Glomerular endothelial cell (primary cell): ENCODE results near the gene TBC1D20. TPM values are rescaled to one million over a fixed set of nuclear protein-coding genes. Genes with fewer than 3 reads are reported as not detected.

ENCODE experiments used
- DNase-seq: peaks from one replicate; pipeline ENCODE4 v3.0.0-alpha.2; 2011; ENCODE audit warnings: low read depth, low spot score; ENCODE audit errors: extremely low read depth
- total RNA-seq: library from RNA; depleted of rRNA; stranded (reverse); fragments of >200 nt; gene quantifications from 2 replicates; pipeline ENCODE4 v1.2.3, GENCODE V29; 2015

TBC1D20 gene
- total RNA-seq, 1 donor from 2014 or later: 40.8 TPM

DNA sequence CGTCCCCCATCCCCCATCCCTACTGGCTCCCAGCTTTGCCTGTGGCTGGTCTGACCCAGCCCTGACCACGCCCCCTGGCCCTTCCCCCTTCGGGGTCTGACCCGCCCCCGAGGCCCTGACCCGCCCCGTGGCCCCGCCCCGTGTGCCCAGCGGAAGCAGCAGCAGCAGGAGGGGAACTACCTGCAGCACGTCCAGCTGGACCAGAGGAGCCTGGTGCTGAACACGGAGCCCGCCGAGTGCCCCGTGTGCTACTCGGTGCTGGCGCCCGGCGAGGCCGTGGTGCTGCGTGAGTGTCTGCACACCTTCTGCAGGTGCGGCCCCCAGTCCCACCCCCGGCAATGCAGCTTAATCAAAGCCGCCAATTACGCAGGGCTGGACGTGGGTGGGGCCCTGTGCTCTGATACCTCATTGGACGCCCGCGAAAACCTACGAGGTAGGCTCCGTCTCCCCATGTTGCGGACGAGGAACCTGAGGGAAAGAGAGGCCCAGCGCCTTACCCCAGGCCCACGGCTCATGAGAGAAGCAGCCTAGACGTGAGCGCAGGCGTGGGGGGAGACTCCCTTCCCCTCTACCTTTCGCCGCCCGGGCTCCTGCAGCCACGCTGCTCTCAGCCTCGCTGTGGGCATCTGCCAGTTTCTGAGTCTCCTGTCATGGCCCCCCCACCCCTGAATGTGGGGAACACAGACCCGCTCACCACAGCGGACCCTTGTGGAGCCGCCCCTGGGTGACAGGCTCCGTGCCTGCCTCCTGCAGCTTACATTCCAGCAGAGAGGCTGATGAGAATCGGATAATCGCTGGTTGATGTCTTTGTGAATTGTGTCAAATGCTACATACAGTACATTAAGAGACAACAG, 41.4 kb downstream of the TBC1D20 start:
- DNase-seq: no peak

DNA sequence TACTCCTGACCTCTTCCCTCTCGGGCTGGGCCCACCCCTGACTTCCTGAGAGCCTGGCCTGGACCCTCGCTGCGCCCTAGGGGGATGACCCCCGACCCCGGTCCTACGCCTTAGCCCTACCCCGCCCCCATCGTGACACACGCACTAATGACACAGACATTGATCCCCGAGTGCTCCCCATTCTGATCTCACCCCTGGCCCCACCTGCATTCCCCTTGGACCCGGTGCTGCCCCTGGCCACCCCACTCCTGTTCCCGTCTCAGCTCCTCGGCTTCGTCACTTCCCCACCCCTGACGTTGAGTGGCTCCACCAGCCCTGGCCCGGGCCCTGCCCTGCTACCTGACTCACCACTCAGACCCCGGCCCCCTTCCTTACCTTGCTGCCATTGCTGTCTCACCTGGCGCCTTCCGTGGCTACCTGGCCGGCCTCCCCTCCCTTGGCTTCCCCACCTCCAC, 42.1 kb downstream of the TBC1D20 start:
- DNase-seq: no peak

DNA sequence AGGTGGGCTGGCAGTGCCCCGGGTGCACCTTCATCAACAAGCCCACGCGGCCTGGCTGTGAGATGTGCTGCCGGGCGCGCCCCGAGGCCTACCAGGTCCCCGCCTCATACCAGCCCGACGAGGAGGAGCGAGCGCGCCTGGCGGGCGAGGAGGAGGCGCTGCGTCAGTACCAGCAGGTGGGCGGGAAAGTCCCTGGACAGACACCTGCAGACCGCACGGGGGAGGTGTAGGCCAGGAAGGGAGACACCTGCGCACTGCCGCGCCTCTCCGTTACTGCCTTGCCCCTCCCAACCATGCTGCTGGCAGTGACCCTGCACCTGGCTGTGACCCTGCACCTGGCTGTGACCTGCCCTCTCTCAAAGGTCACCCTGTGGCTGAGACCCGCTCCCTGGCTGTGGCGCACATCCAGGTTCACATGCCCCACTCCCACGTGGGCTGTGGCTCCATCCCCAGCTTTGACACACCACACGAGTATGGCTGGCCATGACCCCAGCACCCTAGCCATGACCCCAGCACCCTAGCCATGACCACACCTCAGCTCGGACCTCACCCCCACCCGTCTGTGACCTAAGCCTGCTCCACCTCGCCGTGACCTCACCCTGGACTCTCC, 42.7 kb downstream of the TBC1D20 start:
- DNase-seq: no peak

DNA sequence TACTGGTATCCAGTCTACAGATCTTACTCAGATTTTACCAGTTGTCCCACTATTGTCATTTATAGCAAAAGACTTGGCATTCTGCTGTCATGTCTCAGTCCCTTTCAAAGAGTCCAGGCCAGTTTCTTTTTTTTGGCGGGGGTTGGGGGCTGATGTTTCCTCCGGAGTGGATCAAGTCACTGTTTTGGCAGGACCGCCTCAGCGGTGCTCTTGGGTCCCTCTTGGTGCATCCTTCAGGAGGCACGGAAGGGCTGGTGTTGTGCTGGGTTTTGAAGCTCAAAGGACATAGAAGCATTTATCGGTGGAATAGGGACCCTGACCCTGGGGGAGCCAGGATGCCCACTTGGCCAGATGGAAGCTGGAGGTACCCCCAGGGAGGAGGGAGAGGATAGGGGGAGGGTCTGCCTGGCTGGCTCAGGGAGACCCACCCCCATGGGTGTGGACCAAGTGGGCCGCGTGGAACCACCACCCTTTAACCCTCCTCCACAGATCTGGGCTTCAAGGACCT, 43.4 kb downstream of the TBC1D20 start:
- no peak for DNase-seq

DNA sequence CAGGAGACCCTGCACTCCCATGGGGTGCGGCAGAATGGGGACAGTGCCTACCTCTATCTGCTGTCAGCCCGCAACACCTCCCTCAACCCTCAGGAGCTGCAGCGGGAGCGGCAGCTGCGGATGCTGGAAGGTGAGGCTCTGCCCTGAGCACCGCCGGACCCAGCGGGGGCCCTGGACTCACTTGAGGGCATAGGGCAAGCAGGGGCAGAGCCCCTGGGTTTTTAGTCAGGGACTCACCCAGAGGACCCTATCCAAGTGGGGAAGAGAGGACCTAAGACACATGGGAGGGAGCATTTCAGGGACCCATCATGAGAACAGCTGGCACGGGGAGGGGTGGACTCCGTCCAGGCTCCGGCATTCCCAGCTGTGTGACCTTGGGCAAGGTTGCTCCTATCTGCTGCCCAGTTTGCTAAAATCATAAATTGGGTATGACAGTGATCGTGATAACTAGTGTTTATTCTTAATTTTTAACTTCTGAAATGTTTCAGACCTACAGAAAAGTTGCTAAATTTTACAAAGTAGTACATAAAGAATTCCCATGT, 44.5 kb downstream of the TBC1D20 start:
- DNase-seq: no peak

DNA sequence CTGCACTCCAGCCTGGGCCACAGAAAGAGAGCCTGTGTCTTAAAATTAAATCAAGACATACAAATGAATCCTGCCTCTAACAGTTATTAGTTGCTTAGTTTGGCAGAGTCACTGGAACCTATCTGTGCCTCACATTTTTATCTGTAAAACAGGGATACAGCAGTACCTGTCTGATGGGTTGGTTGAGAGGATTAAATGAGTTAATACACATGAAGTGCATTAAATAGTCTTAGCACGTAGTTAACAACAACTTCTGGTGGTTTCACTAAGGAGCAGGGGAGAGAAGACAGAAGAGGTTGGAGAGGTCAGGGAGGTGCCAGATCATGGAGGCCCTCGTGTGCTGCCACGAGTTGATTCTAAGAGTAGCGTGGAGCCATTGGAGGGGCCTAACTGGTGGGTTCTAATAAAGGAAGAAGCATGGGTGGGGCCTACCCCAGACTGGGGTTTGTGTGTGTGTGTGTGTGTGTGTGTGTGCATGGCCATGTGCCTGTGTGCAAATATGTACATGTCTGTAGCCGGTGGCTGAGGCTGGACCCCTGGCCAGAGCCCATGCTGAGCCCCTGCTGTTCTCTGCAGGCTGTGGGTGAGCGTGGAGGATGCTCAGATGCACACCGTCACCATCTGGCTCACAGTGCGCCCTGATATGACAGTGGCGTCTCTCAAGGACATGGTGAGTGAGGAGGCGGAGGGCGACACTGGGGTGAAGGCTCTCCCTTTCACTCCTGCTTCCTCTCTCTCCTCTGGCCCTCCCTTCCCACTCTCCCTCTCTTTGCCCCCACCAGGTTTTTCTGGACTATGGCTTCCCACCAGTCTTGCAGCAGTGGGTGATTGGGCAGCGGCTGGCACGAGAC, 45.2 kb downstream of the TBC1D20 start:
- DNase-seq: no peak

DNA sequence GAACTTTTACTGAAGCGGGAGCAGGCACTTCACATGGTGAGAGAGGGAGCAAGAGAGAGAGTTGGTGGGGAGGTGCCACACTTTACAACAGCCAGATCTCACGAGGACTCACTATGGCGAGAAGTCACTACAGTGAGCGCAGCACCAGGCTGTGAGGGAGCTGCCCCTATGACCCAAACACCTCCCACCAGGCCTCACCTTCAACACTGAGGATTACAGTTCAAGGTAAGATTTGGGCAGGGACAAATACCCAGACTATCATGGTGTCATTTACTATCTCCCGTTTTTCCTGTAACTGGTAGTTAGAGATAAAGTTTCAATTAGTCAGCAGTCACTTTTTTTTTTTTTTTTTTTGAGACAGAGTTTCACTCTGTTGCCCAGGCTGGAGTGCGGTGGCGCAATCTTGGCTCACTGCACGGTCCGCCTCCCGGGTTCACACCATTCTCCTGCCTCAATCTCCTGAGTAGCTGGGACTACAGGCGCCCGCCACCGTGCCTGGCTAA, 46.5 kb downstream of the TBC1D20 start:
- no peak for DNase-seq

DNA sequence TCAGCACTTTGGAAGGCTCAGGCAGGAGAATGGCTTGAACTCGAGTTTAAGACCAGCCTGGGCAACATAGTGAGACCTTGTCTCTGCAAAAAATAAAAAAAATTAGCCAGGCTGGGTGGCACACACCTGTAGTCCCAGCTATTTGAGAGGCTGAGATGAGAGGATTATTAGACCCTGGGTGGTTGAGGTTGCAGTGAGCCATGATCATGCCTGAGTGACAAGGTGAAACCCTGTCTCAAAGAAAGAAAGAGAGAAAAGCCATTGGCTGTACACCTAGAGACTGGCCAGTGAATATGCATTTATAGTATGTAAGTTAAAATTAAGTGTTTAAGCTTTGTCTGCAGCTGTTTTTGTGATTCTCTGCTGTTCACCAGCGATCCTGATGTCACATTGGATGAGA, 48.2 kb downstream of the TBC1D20 start:
- no peak for DNase-seq

DNA sequence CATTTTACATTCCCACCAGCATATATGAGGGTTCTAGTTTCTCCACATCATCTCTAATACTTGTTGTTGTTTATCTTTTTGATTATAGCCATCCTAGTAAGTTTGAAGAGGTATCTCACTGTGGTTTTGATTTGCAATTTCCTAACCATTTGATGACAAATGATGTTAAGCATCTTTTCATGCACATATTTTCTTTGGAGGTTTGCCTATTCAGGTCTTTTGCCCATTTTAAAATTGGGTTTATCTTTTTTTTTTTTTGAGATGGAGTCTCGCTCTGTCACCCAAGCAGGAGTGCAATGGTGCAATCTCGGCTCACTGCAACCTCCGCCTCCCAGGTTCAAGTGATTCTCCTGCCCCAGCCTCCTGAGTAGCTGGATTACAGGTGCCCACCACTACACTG, 50.3 kb downstream of the TBC1D20 start:
- DNase-seq: no peak

DNA sequence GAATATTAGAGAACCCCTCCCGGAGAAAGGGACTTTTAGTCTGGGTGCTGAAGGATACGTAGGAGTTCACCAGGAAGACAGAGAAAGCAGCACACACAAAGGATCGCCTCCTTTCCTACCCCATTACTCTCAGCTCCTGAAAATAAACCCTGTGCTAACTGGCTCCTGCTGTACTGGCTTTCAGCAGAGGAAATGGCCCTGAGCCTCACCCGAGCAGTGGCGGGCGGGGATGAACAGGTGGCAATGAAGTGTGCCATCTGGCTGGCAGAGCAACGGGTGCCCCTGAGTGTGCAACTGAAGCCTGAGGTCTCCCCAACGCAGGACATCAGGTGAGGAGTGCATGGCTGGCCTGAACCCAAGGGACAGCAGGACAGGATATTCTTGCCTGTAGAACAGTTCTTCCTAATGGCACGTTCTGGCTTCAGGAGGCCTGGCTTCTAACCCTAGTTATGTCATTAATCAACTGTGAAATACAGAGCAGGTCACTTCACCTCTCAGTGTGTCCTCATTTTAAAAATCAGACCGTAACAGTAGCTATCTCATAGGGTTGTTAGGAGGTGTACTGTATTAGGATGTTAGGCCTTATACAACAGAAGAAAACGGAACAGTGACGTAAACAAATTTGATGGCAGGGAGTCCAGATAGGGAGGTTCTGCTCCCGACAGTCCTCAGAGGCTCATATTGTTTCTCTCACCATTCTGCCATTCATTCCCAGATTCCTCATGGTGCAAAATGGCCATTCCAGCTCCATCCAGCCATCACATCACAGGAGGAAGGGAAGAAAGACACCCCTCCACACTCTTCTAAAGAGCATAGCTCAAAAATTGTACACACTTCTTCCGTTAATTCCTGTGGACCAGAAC, 52.4 kb downstream of the TBC1D20 start:
- DNase-seq: no peak

DNA sequence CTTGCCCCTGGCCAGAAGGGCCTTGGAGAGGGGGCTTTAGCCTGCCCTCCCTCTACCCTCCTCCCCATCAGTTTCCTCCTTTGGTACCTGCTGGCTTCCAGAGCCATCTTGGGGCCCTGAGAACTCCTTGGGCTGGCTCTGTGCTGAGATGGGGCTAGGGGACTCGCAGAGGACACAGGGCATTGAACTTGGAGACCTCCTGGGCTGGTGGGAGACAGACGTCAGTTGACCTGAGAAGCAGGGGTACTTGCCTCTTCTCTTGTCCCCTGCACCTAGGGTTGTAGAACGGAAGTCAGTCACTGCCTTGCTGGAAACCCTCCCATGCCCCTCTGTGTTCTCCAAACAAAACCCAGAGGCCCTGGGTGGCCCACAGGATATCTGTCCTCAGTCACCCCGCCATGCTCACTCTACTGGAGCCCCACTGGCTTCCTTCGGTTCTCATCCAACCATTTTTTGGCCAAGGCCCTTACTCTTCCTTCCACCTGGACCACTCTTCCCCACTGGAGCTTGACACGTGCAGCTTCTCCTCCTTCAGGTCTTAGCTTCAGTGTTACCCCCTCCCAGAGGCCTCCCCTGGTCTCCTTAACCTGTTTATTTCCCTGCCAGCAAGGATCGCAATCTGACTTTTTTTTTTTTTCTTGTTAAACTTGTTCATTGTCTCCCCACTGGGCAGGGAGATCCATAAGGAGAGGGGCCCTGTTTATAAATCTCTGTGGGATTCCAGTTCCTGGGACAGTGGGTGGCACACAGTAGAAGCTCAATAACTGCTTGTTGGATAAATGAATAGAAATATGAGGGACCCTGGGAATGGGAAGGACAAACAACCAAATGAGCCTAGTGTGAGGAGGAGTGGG, 53.3 kb downstream of the TBC1D20 start:
- no peak for DNase-seq

DNA sequence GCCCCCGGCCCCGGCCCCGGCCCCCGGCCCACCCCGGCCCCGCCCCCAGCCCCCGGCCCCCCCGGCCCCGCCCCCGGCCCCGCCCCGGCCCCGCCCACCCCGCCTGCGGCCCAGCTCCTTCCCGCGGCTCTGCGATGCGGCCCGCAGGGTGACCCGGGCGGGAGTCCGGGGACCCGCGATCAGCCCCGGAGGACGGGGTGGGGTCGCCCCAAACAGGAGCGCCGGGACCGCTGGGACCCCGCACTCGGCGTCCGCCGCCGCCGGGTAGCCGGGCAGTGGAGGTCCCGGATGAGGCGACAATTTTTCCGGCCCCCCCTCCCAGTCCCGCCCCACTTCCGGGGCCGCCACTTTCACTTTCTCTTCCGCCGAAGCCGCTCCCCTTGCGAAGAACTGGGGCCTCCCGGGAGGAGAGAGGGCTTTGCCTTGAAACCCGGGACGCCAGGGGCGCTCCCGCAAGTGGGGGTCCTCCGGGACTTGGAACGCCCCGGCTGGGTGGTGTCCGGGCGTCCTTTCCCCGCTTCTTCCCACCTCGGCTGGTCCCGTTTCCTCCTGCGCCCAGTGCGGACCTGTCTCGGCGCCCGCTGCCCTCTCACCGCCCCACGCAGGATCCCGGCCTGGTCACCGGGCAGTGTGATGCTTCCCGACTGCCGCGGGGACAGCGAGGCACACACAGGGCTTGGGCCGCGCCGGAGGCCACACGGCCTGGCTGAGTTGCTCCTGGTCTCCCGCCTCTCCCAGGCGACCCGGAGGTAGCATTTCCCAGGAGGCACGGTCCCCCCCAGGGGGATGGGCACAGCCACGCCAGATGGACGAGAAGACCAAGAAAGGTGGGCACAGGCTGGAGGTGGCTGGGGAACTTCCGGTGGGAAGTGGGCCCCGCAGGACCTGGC, 54.1 kb downstream of the TBC1D20 start, which contains the start of gene RBCK1:
Gene RBCK1, plus strand, starts transcription at position 347 of the 890 bp plus-strand sequence. Its CDS starts 459 bp downstream, at position 806.
- no peak for DNase-seq

DNA sequence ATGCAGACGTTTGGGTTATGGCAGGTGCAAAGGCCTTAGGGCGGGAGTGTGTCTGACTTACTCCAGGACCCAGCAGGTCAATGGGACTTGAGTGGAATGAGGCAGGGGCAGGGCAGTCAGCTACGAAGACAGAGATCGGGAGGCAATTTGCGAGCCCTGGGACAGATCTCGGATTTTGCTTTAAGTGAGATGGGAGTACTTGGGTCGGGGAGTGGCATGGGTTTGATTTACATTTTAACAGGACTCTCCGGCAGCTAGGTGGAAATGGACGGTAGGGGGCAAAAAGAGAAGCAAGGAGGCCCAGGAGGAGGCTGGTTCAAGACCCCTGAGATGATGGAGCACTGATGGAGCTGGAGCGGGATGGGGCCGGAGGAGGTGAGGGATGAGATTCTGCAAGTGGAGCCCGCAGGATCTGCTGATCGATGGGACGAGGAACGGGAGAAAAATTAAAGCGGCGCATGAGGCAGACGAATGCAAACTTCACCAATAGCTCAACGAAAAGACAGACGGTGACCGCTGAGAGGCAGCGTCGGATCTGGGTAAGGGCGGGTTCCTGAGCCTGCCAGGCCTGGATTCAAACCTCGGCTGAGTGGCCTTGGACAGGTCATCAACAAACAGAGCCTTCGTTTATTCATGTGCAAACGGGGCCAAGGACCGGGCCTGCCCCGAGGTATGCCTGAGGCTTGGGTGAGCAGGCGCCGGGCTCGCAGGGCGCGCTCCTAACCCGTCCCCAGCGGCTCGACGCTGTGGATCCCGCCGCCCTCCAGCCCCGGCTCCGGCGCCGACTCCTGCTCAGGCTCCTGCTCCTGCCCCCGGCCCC, 55.0 kb downstream of the TBC1D20 start:
- peak; percentile 12 for DNase-seq

DNA sequence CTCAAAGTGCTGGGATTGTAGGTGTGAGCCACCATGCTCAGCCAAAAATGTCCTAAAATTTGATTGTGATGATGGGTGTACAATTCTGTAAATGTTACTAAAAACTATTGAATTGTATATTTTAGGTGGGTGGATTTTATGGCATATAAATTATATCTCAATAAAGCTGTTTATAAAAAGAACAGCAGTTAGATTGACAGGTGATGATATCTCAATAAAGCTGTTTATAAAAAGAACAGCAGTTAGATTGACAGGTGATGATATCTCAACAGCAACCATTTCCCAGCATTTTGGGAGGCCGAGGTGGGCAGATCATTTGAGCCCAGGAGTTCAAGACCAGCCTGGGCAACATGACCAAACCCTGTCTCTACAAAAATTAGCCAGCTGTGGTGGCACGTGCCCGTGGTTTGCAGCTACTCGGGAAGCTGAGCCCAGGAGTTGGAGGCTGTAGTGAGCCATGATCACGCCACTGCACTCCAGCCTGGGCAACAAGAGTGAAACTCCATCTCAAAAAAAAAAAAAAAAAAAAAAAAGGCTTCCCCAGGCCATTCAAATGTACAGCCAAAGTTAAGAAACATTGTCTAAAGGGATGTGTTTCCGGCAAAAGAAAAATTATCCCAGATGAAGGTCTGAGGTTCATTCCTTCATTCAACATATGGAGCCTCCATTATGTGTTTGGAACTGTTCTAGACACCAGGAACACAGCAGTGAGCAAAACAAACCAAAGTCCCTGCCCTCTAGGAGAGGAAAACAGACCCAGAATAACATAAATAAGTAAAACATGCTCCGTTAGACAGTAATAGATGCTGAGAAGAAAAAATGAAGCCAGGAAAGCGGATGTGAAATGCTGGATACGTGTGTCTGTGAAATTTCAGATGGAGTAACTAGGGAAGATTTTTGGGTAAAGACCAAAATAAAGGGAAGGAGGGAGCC, 55.9 kb downstream of the TBC1D20 start:
- DNase-seq: no peak

DNA sequence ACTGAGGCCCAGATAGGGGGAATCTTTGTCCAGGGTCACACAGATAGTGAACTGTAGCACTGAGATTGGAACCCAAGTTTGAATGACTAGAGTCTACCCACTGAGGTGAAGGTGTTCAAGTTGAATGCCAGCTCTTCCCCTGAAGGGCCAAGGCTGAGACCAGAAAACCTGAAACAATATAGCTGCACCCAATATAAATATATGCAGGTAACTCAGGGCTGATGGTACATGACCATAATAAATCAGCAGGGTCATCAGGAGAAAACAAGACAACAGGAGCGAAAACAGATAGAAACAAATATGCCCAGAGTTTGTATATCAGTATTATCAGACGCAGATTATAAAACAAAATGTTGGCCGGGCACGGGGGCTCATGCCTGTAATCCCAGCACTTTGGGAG, 58.2 kb downstream of the TBC1D20 start:
- no peak for DNase-seq

DNA sequence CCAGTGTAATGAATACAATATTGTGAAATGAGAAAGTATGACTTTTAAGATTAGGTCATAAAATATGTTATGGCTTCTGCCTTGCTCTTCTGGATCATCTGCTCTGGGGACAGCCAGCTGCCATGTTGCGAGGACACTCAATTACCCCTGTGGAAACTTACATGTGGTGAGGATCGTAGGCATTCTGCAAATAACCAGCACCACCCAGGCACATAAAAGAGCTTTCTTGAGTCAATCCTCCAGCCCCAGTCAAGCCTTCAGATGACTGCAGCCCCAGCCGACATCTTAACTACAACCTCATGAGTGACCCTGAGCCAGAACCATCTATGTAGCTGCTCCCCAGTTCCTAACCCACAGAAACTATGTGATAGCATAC, 58.8 kb downstream of the TBC1D20 start:
- DNase-seq: no peak
